Spleen (tissue), 11 donors: Measurements from ENCODE around the gene SLC9A3. TPM values are rescaled to one million over a fixed set of nuclear protein-coding genes. Genes with fewer than 3 reads are reported as not detected.

Source experiments
- DNase-seq: peaks from one replicate; pipeline ENCODE4 v3.0.0-alpha.2; 2020
- H3K27ac ChIP-seq, 8 donors: fragments of 200-600 bp; sonication (generic) in 7 of 8; 1 replicate in 4 of 8; 2 replicates in 4 of 8; pipeline versions ENCODE4 v1.5.0 to v1.8.0; 2016 to 2021; ENCODE audit warnings: inconsistent platforms in 4 of 8, mild to moderate bottlenecking in 4 of 8, moderate library complexity in 1 of 8
- H3K27me3 ChIP-seq, 7 donors: fragments of 200-600 bp; sonication (generic) in 6 of 7; replicated peaks in 1 of 7; 1 replicate in 4 of 7; 2 replicates in 3 of 7; pipeline versions ENCODE4 v1.5.0 to v1.8.0; 2016 to 2021; ENCODE audit warnings: inconsistent platforms in 3 of 7, mild to moderate bottlenecking in 1 of 7
- H3K36me3 ChIP-seq, 6 donors: fragments of 200-600 bp; sonication (generic) in 5 of 6; 1 replicate in 4 of 6; 2 replicates in 2 of 6; pipeline versions ENCODE4 v1.5.0 to v1.8.0; 2016 to 2021; ENCODE audit warnings: inconsistent platforms in 2 of 6
- H3K4me1 ChIP-seq, 6 donors: fragments of 200-600 bp; sonication (generic) in 5 of 6; 1 replicate in 3 of 6; 2 replicates in 3 of 6; pipeline versions ENCODE4 v1.5.0 to v1.8.0; 2016 to 2021; ENCODE audit warnings: inconsistent platforms in 3 of 6
- H3K4me3 ChIP-seq, 8 donors: fragments of 200-600 bp; sonication (generic) in 7 of 8; 1 replicate in 4 of 8; 2 replicates in 4 of 8; pipeline versions ENCODE4 v1.5.0 to v1.8.0; 2016 to 2021; ENCODE audit warnings: inconsistent platforms in 4 of 8, mild to moderate bottlenecking in 4 of 8, moderate library complexity in 2 of 8
- H3K9me3 ChIP-seq, 8 donors: fragments of 200-600 bp; sonication (generic) in 7 of 8; 1 replicate in 4 of 8; 2 replicates in 4 of 8; pipeline versions ENCODE4 v1.5.0 to v1.8.0; 2016 to 2021; ENCODE audit warnings: inconsistent platforms in 4 of 8
- CTCF ChIP-seq, 11 experiments: fragments of 200-600 bp in 7 of 11; fragments of 450-650 bp in 4 of 11; sonication (generic) in 4 of 11; IDR thresholded peaks in 8 of 11; conservative IDR thresholded peaks in 3 of 11; 1 replicate in 7 of 11; 2 replicates in 4 of 11; pipeline versions ENCODE4 v1.4.0 to v1.8.0; 2016 to 2021; ENCODE audit warnings: antibody characterized with exemption in 11 of 11, inconsistent platforms in 4 of 11, mild to moderate bottlenecking in 1 of 11
- POLR2A ChIP-seq, 3 donors: fragments of 450-650 bp; IDR thresholded peaks; one replicate each; pipeline ENCODE4 v1.5.1; 2017; ENCODE audit warnings: antibody characterized with exemption in 3 of 3, mild to moderate bottlenecking in 1 of 3
- POLR2AphosphoS5 ChIP-seq, 3 donors: sonication (generic); formaldehyde crosslinking; IDR thresholded peaks; one replicate each; pipeline ENCODE4 v1.5.1; 2017; ENCODE audit warnings: antibody characterized with exemption in 3 of 3
- WGBS, 5 donors: extraction: QIAGEN DNeasy Blood & Tissue Kit in 3 of 5; methylation state at CpG; one replicate each; pipeline versions ENCODE4 v1.1.5 to v1.1.7; 2013 to 2018; 5-methylcytosine and 5-hydroxymethylcytosine counted together
- intact Hi-C: fragments of 100-400 bp; cut with DNase I; formaldehyde crosslinking; loops from one replicate; pipeline ENCODE4 v1.15.0; 2023; ENCODE audit warnings: low total_unique reads
- polyA plus RNA-seq, 3 donors: library from polyadenylated mRNA; stranded (reverse); fragments of 200-250 nt; gene quantifications; one replicate each; pipeline ENCODE4 v1.2.1, GENCODE V29; 2013
- total RNA-seq, 7 donors: library from RNA; depleted of rRNA in 3 of 7; stranded (reverse); fragments of >200 nt in 3 of 7; fragmentation: NEBNext Ultra II Directional in 4 of 7; extraction: Animal tissue kit (Norgen Biotek cat#: 25700) in 4 of 7; gene quantifications; one replicate each; pipeline versions ENCODE4 v1.1.0 to v1.2.1, GENCODE V29; 2016 to 2021
- donor health status: healthy with polysubstance abuse.
- donor health status: DM: no; HTN: no; CAD: no; lungs with moderate emphysema.
- donor health status: DM: no; HTN: no; CAD: no.
- donor health status: Bipolar disorder and iron deficiency.
- donor health status: healthy.
- donor health status: DM: no; HTN: no; CAD: no.
- donor health status: DM: yes; HTN: yes; CAD: no.

The SLC9A3 gene
- total and polyA plus RNA-seq, 10 donors: 1.0 to 3.2 (median 1.5) TPM

GRCh38 chr5:440401-441201 lies 83.6 kb downstream of the SLC9A3 start:
- TF ChIP-seq CTCF (IDR thresholded peaks at IDR 0.05 in 8 of 11, conservative IDR thresholded peaks at IDR 0.05 in 3 of 11) (no peak), POLR2A (IDR thresholded peaks at IDR 0.05) (no peak), POLR2AphosphoS5 (IDR thresholded peaks at IDR 0.05) (no peak)
- peaks cover 0 to 1% (median 0%) of the 10 kb centered on the region in 6 donors for H3K36me3 ChIP-seq
- DNase-seq: peak; percentile 71
- H3K27ac ChIP-seq: peak overlapping the region in 2 of 8 donors; percentile 35 to 50
- H3K27me3 ChIP-seq: peaks cover 0 to 11% (median 0%) of the 10 kb centered on the region in 7 donors
- peaks cover 14 to 51% (median 38%) of the 10 kb centered on the region in 6 donors for H3K4me1 ChIP-seq
- H3K4me3 ChIP-seq: no peak overlapping the region
- WGBS, 5 donors: 62 to 74% (median 65%) methylated on average over 18 of the region's 18 CpGs
- H3K9me3 ChIP-seq: no peaks in the 10 kb centered on the region
- intact Hi-C loops: no loop called here

- TF ChIP-seq CTCF (IDR thresholded peaks at IDR 0.05 in 8 of 11, conservative IDR thresholded peaks at IDR 0.05 in 3 of 11): no peak
- TF ChIP-seq POLR2AphosphoS5 (IDR thresholded peaks at IDR 0.05): peak in 1 of 3 donors; percentile 12
- Histone ChIP-seq H3K27me3 (peaks cover 0 to 11% (median 0%) of the 10 kb centered on the region in 7 donors), H3K4me3 (no peak overlapping the region), H3K36me3 (peaks cover 0 to 3% (median 0%) of the 10 kb centered on the region in 6 donors), H3K27ac (no peak overlapping the region), H3K9me3 (no peaks in the 10 kb centered on the region), H3K4me1 (peaks cover 14 to 41% (median 34%) of the 10 kb centered on the region in 6 donors)
- intact Hi-C loops: loop anchor here (5.0 kb wide), 1 partner anchor 122 kb away; no protein-coding TSS in a partner anchor
- DNase-seq: peak; percentile 70
- WGBS, 5 donors: 80 to 92% (median 85%) methylated on average over 14 of the region's 14 CpGs
Observed at GRCh38 chr5:439636-440035, 84.6 kb downstream of the SLC9A3 start.

- intact Hi-C loops: loop anchor here (5.0 kb wide), 1 partner anchor 122 kb away; no protein-coding TSS in a partner anchor
- 88 to 91% (median 90%) methylated on average over 8 of the region's 8 CpGs for WGBS, 5 donors
Observed at GRCh38 chr5:439181-439580, 85.1 kb downstream of the SLC9A3 start.

More at GRCh38 chr5:439181-439580, 85.1 kb downstream of the SLC9A3 start:
- Histone ChIP-seq H3K9me3 (no peaks in the 10 kb centered on the region), H3K27ac (no peak overlapping the region), H3K4me3 (no peak overlapping the region), H3K36me3 (peaks cover 0 to 8% (median 0%) of the 10 kb centered on the region in 6 donors), H3K27me3 (peaks cover 0 to 11% (median 0%) of the 10 kb centered on the region in 7 donors), H3K4me1 (peaks cover 12 to 37% (median 30%) of the 10 kb centered on the region in 6 donors)
- peak; percentile 64 for DNase-seq
- TF ChIP-seq POLR2A (IDR thresholded peaks at IDR 0.05) (no peak), CTCF (IDR thresholded peaks at IDR 0.05 in 8 of 11, conservative IDR thresholded peaks at IDR 0.05 in 3 of 11) (no peak), POLR2AphosphoS5 (IDR thresholded peaks at IDR 0.05) (no peak)
